GM12801 (cell line): ENCODE data around the gene TMEM117.

Source experiments
- TF ChIP-seq, protein P1 (sequence below): IDR thresholded peaks from one replicate; pipeline ENCODE4 v1.5.1; 2011; ENCODE audit warnings: control low read depth; ENCODE audit not compliant: insufficient read length; ENCODE audit errors: extremely low read depth

TMEM117 gene

DNA sequence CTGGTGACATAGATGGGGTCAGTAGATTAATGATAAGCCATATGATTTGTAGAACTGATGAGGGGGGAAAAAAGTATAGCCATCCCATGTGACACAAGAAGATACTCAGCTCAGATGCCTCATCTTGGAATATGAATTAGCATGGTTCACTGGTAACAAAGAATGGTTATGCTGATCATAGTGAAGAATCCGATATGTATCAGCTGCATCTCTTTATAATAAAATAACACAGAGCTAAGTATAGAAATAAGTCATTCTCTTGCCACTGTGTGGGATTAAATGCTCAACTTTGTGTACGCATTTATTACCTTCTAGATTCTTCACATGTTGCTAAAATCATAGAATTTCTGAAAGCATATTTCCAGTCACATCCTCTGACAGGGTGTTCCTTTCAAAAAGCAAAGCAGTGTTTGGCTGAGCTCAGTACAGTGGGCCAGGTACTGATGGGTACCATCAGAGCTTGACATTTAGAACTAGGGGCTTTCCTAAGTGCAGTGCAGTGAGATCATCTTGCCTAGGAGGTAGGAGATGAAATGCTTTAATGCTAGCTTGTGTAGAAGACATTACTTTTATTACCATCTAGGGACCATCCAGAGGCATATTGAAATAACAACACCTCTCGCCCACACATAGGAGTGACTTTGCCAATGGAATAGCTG, 256.2 kb downstream of the TMEM117 start:
- TF ChIP-seq, protein P1, sequence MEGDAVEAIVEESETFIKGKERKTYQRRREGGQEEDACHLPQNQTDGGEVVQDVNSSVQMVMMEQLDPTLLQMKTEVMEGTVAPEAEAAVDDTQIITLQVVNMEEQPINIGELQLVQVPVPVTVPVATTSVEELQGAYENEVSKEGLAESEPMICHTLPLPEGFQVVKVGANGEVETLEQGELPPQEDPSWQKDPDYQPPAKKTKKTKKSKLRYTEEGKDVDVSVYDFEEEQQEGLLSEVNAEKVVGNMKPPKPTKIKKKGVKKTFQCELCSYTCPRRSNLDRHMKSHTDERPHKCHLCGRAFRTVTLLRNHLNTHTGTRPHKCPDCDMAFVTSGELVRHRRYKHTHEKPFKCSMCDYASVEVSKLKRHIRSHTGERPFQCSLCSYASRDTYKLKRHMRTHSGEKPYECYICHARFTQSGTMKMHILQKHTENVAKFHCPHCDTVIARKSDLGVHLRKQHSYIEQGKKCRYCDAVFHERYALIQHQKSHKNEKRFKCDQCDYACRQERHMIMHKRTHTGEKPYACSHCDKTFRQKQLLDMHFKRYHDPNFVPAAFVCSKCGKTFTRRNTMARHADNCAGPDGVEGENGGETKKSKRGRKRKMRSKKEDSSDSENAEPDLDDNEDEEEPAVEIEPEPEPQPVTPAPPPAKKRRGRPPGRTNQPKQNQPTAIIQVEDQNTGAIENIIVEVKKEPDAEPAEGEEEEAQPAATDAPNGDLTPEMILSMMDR: no peak

GRCh38 chr12:44098786-44099185, 262.9 kb downstream of the TMEM117 start:
- TF ChIP-seq, protein P1: no peak

DNA sequence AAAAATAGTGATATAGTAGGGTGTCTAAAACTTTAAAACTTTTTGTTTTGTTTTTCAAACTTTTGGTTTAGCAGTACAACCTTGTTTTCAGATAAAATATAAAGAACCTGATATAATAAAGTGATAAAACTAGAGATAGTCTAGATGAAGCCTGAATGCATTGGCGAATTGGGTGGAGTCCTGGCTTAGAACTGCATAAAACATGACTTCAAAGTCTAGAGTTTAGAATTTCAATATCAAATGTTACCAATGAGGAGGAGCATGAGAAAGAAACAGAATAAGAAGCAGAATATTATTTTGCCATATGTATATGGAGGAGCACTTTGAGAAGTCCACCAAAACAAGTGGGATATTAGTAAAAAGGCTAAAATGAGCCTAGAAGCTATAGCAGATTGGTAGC, 263.6 kb downstream of the TMEM117 start:
- TF ChIP-seq, protein P1: no peak

- TF ChIP-seq, protein P1: no peak
These were observed 264.4 kb downstream of the TMEM117 start for GRCh38 chr12:44100264-44100663.

- TF ChIP-seq, protein P1: no peak
These were observed 265.6 kb downstream of the TMEM117 start for GRCh38 chr12:44101475-44101874.

- TF ChIP-seq, protein P1: no peak
These were observed 279.0 kb downstream of the TMEM117 start for GRCh38 chr12:44114906-44115305.

GRCh38 chr12:44117337-44117736, 281.5 kb downstream of the TMEM117 start:
- TF ChIP-seq, protein P1: no peak
